K562 (cell line): ENCODE data around the gene ZSWIM1. TPM values are rescaled to one million over a fixed set of nuclear protein-coding genes. Genes with fewer than 3 reads are reported as not detected.

Experiments used
- COPS2 ChIP-seq: fragments of 450-650 bp; conservative IDR thresholded peaks from 2 replicates; pipeline ENCODE4 v1.6.1; 2016; ENCODE audit warnings: mild to moderate bottlenecking, moderate library complexity
- FOXJ2 ChIP-seq: fragments of 200-800 bp; sonication (Bioruptor generic); IDR thresholded peaks from 2 replicates; pipeline ENCODE4 v1.6.1; 2016; ENCODE audit warnings: missing genetic modification characterization, missing compliant biosample characterization
- HMGN3 ChIP-seq: IDR thresholded peaks from 2 replicates; pipeline ENCODE4 v1.6.1; 2011; ENCODE audit warnings: borderline replicate concordance, low read depth, mild to moderate bottlenecking, mixed read lengths, low read length; ENCODE audit not compliant: insufficient read length; ENCODE audit errors: extremely low read depth
- OTX1 ChIP-seq: fragments of 450-650 bp; formaldehyde crosslinking; IDR thresholded peaks from 2 replicates; pipeline ENCODE4 v1.4.0; 2022; ENCODE audit warnings: mild to moderate bottlenecking
- POLR3G ChIP-seq: IDR thresholded peaks from 2 replicates; pipeline ENCODE4 v1.6.1; 2011; ENCODE audit not compliant: insufficient read length, insufficient replicate concordance; ENCODE audit errors: extremely low read depth
- RBM22 ChIP-seq: fragments of 200-400 bp; formaldehyde crosslinking; IDR thresholded peaks from 2 replicates; pipeline ENCODE4 v1.6.1; 2018; ENCODE audit warnings: low read length, low read depth; ENCODE audit not compliant: poor library complexity, severe bottlenecking
- YY1 ChIP-seq, 3 experiments: IDR thresholded peaks; 2 replicates each; pipeline ENCODE4 v1.6.1; 2011; ENCODE audit warnings: low read length in 2 of 3, mild to moderate bottlenecking in 2 of 3, moderate library complexity in 2 of 3, borderline replicate concordance in 1 of 3, control low read depth in 1 of 3, low read depth in 1 of 3; ENCODE audit not compliant: insufficient read depth in 3 of 3, insufficient replicate concordance in 2 of 3, control insufficient read depth in 1 of 3, insufficient read length in 1 of 3; ENCODE audit errors: extremely low read depth in 1 of 3
- ZNF184 ChIP-seq: sonication (generic); formaldehyde crosslinking; IDR thresholded peaks from 2 replicates; pipeline ENCODE4 v1.5.0; 2020; ENCODE audit warnings: missing genetic modification reagents
- ZNF347 ChIP-seq: fragments of 450-650 bp; formaldehyde crosslinking; IDR thresholded peaks from 2 replicates; pipeline ENCODE4 v1.4.0; 2020; ENCODE audit warnings: low read depth, mild to moderate bottlenecking, moderate library complexity
- ZNF518B ChIP-seq: fragments of 250-450 bp; sonication (Bioruptor Pico); IDR thresholded peaks from 2 replicates; pipeline ENCODE4 v1.5.0; 2021; ENCODE audit warnings: mild to moderate bottlenecking, moderate library complexity
- polyA plus RNA-seq, 8 experiments: library from polyadenylated mRNA; depleted of rRNA in 4 of 8; stranded (reverse) in 5 of 8; unstranded in 3 of 8; fragments of >200 nt; fragmentation: Nextera tagmentation in 2 of 8; fragmentation: Illumina TruSeq in 1 of 8; extraction: Ambion mirVana in 2 of 8; extraction: Trizol in 1 of 8; gene quantifications; 2 replicates each; pipeline versions ENCODE4 v1.2.1 to v1.2.3, GENCODE V29; 2011 to 2014; ENCODE audit warnings: inconsistent platforms in 1 of 8, missing spikeins in 1 of 8
- total RNA-seq, 7 experiments: library from RNA; depleted of rRNA in 6 of 7; stranded (reverse); fragments of >200 nt in 6 of 7; fragmentation: Illumina TruSeq in 2 of 7; extraction: Trizol in 2 of 7; gene quantifications; 2 replicates each; pipeline versions ENCODE4 v1.2.1 to v1.2.3, GENCODE V29; 2011 to 2021; ENCODE audit warnings: low replicate concordance in 1 of 7
- TF ChIP-seq, protein P1 (sequence below), 2 experiments: fragments of 450-650 bp; conservative IDR thresholded peaks; 2 replicates each; pipeline ENCODE4 v1.6.1; 2017; ENCODE audit warnings: mild to moderate bottlenecking in 2 of 2, moderate library complexity in 2 of 2
- TF ChIP-seq, protein P2 (sequence below): sonication (generic); formaldehyde crosslinking; IDR thresholded peaks from 2 replicates; pipeline ENCODE4 v1.5.0; 2020; ENCODE audit warnings: missing genetic modification reagents
- TF ChIP-seq, protein P3 (sequence below): fragments of 200-800 bp; sonication (Bioruptor generic); IDR thresholded peaks from 2 replicates; pipeline ENCODE4 v1.6.1; 2017; ENCODE audit warnings: missing genetic modification characterization, missing compliant biosample characterization
- TF ChIP-seq, protein P4 (sequence below): IDR thresholded peaks from 3 replicates; pipeline ENCODE4 v1.6.1; 2011; ENCODE audit warnings: borderline replicate concordance, mild to moderate bottlenecking, moderate library complexity; ENCODE audit not compliant: insufficient read length; ENCODE audit errors: extremely low read depth

The ZSWIM1 gene
- total and polyA plus RNA-seq, 9 of the 15 experiments (the other 6 are each of a cell fraction or from before 2014, with no cell fraction given): 2.5 to 15.6 (median 9.5) TPM

DNA sequence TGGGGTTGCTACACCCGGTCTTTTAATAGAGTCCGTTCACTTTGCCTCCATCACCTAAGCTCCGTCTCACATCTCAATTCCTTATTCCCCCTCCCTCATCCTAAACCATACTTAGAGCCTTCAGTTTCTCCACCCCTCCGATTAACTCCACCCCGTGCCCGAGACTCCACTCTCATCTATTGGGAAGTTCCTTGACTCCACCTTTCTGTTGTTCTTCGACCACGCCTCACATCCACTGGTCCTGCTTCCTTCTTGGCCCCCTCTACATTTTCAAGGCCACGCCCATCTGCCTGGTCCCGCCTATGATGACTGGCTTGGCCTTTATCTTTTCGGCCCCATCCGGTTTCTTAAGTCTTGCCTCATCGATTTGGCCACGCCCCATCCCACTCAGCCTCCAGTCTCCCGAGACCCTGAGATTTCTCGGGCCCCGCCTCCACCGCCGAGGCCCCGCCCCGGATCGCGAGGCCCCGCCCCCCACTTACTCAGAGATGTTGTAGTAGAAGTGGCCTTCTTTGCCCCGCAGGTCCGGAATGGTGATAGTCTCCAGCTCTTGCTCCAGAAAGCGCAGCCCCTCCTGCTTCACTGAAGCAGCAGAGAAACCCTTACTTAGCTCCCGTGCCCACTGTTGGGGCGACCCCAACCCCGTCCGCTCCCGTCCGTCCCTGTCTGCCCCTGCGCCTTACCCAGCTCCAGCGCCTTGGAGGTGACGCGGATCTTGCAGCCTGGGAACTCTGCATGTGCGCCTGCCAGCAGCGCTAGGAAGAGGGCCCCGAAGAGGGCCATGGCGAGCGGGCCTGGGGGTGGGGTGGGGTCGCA, 29.9 kb downstream of the ZSWIM1 start (continued):
- TF ChIP-seq POLR3G (no peak), FOXJ2 (tag) (no peak), ZNF347 (no peak), YY1 (IDR thresholded peaks at IDR 0.05; ENCODE audit: borderline replicate concordance in 1 of 3, control insufficient read depth in 1 of 3, extremely low read depth in 1 of 3, insufficient read depth in 3 of 3, insufficient read length in 1 of 3, insufficient replicate concordance in 2 of 3, low read depth in 1 of 3, low read length in 2 of 3) (peak in 2 of 3 experiments; percentile 33 to 67), OTX1 (CRISPR knock-in tag) (0 out of 2 replicates have a peak, but pooled peaks have one; percentile 17), ZNF518B (no peak), HMGN3 (peak; percentile 15), ZNF184 (no peak), COPS2 (no peak), RBM22 (peak; percentile 5)
- TF ChIP-seq, protein P1, sequence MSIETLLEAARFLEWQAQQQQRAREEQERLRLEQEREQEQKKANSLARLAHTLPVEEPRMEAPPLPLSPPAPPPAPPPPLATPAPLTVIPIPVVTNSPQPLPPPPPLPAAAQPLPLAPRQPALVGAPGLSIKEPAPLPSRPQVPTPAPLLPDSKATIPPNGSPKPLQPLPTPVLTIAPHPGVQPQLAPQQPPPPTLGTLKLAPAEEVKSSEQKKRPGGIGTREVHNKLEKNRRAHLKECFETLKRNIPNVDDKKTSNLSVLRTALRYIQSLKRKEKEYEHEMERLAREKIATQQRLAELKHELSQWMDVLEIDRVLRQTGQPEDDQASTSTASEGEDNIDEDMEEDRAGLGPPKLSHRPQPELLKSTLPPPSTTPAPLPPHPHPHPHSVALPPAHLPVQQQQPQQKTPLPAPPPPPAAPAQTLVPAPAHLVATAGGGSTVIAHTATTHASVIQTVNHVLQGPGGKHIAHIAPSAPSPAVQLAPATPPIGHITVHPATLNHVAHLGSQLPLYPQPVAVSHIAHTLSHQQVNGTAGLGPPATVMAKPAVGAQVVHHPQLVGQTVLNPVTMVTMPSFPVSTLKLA (conservative IDR thresholded peaks at IDR 0.05): peak in 1 of 2 experiments; percentile 60; a peak in 1 of 4 replicates
- TF ChIP-seq, protein P2, sequence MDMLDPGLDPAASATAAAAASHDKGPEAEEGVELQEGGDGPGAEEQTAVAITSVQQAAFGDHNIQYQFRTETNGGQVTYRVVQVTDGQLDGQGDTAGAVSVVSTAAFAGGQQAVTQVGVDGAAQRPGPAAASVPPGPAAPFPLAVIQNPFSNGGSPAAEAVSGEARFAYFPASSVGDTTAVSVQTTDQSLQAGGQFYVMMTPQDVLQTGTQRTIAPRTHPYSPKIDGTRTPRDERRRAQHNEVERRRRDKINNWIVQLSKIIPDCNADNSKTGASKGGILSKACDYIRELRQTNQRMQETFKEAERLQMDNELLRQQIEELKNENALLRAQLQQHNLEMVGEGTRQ (CRISPR knock-in tag): no peak
- TF ChIP-seq, protein P3, sequence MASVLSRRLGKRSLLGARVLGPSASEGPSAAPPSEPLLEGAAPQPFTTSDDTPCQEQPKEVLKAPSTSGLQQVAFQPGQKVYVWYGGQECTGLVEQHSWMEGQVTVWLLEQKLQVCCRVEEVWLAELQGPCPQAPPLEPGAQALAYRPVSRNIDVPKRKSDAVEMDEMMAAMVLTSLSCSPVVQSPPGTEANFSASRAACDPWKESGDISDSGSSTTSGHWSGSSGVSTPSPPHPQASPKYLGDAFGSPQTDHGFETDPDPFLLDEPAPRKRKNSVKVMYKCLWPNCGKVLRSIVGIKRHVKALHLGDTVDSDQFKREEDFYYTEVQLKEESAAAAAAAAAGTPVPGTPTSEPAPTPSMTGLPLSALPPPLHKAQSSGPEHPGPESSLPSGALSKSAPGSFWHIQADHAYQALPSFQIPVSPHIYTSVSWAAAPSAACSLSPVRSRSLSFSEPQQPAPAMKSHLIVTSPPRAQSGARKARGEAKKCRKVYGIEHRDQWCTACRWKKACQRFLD: no peak
- TF ChIP-seq, protein P4, sequence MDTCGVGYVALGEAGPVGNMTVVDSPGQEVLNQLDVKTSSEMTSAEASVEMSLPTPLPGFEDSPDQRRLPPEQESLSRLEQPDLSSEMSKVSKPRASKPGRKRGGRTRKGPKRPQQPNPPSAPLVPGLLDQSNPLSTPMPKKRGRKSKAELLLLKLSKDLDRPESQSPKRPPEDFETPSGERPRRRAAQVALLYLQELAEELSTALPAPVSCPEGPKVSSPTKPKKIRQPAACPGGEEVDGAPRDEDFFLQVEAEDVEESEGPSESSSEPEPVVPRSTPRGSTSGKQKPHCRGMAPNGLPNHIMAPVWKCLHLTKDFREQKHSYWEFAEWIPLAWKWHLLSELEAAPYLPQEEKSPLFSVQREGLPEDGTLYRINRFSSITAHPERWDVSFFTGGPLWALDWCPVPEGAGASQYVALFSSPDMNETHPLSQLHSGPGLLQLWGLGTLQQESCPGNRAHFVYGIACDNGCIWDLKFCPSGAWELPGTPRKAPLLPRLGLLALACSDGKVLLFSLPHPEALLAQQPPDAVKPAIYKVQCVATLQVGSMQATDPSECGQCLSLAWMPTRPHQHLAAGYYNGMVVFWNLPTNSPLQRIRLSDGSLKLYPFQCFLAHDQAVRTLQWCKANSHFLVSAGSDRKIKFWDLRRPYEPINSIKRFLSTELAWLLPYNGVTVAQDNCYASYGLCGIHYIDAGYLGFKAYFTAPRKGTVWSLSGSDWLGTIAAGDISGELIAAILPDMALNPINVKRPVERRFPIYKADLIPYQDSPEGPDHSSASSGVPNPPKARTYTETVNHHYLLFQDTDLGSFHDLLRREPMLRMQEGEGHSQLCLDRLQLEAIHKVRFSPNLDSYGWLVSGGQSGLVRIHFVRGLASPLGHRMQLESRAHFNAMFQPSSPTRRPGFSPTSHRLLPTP: no peak
